HUES6 (cell line): ENCODE results near the gene CTXND2.
"Not testable (repeated sequence)": the region's sequence is repeated elsewhere in the genome, so short reads cannot be mapped to it uniquely, and the experiment has no call there.

Experiments
- H3K27ac ChIP-seq: 2 replicates; pipeline ENCODE4 v1.7.0; 2013; ENCODE audit warnings: low read depth, mild to moderate bottlenecking, low read length, inconsistent platforms
- H3K27me3 ChIP-seq: 2 replicates; pipeline ENCODE4 v1.6.1; 2013; ENCODE audit warnings: low read length; ENCODE audit not compliant: control insufficient read depth, insufficient read depth
- H3K36me3 ChIP-seq: 2 replicates; pipeline ENCODE4 v1.6.1; 2013; ENCODE audit warnings: low read length; ENCODE audit not compliant: control insufficient read depth, insufficient read depth
- H3K4me1 ChIP-seq: 2 replicates; pipeline ENCODE4 v1.6.1; 2013; ENCODE audit warnings: low read length; ENCODE audit not compliant: control insufficient read depth, insufficient read depth
- H3K4me3 ChIP-seq: 2 replicates; pipeline ENCODE4 v1.5.1; 2013; ENCODE audit warnings: low read depth, low read length
- H3K9ac ChIP-seq: one replicate; pipeline ENCODE4 v1.6.1; 2013; ENCODE audit warnings: mild to moderate bottlenecking, low read length
- H3K9me3 ChIP-seq: 2 replicates; pipeline ENCODE4 v1.6.1; 2013; ENCODE audit warnings: low read depth, low read length; ENCODE audit not compliant: control insufficient read depth, insufficient read depth

CTXND2 gene

GRCh38 chr1:150887018-150887417 is at the start of gene CTXND2:
Gene CTXND2, plus strand, starts transcription at chr1:150887136. Its CDS starts 25,179 bp downstream, at chr1:150912315.
- no peak within 1 kb of the TSS for H3K4me3 ChIP-seq
- no peaks in the 10 kb centered on the region for H3K4me1 ChIP-seq

DNA sequence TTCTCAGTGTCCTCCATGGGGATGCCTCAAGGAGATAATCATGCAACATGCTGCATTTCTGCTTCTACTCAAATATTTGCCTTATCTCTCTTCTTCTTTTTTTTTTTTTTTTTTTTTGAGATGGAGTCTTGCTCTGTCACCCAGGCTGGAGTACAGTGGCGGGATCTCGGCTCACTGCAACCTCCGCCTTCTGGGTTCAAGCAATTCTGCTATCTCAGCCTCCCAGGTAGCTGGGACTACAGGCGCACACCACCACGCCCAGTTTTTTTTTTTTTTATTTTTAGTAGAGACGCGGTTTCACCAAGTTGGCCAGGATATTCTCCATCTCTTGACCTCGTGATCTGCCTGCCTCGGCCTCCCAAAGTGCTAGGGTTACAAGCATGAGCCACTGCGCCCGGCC is 46.1 kb upstream of the CTXND2 start:
- H3K36me3 ChIP-seq: peaks cover 30% of the 10 kb centered on the region
- not testable (repeated sequence) for H3K4me3 ChIP-seq, H3K27me3 ChIP-seq, H3K9ac ChIP-seq, H3K9me3 ChIP-seq, H3K4me1 ChIP-seq, H3K27ac ChIP-seq

More at GRCh38 chr1:150887018-150887417, at the start of gene CTXND2:
- Histone ChIP-seq H3K36me3 (no peaks in the 10 kb centered on the region), H3K27me3 (no peaks in the 10 kb centered on the region), H3K9me3 (no peaks in the 10 kb centered on the region), H3K27ac (no peak within 1 kb of the TSS), H3K9ac (no peak within 1 kb of the TSS)

DNA sequence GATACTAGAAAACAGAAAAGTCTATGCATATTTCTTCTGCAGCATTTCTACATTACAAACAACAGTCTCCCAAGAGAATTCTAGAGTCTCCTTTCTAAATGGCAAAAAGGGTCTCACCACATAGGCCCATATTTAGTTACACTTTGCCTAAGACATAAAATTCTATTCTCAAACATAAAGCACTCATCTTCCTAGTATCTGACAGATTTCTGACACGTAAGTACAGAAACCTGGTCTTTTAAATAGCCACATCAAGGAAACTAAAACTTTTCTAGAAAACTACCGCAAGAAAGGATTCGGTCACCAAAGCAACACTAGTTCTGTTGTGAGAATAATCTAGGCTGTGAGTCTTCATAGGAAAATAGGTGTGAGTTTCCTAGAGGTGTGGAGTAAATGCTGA is 45.3 kb upstream of the CTXND2 start:
- Histone ChIP-seq H3K4me3 (no peak overlapping the region), H3K27ac (no peak overlapping the region), H3K36me3 (peaks cover 23% of the 10 kb centered on the region), H3K4me1 (no peaks in the 10 kb centered on the region), H3K27me3 (no peaks in the 10 kb centered on the region), H3K9me3 (no peaks in the 10 kb centered on the region), H3K9ac (no peak overlapping the region)

- Histone ChIP-seq H3K9me3 (no peaks in the 10 kb centered on the region), H3K4me3 (no peak overlapping the region), H3K36me3 (peaks cover 20% of the 10 kb centered on the region), H3K27me3 (no peaks in the 10 kb centered on the region), H3K27ac (no peak overlapping the region), H3K9ac (no peak overlapping the region), H3K4me1 (no peaks in the 10 kb centered on the region)
Measured at GRCh38 chr1:150842343-150842742, 44.6 kb upstream of the CTXND2 start.

- H3K36me3 ChIP-seq: peaks cover 17% of the 10 kb centered on the region
Measured at GRCh38 chr1:150842964-150843363, 44.0 kb upstream of the CTXND2 start.

DNA sequence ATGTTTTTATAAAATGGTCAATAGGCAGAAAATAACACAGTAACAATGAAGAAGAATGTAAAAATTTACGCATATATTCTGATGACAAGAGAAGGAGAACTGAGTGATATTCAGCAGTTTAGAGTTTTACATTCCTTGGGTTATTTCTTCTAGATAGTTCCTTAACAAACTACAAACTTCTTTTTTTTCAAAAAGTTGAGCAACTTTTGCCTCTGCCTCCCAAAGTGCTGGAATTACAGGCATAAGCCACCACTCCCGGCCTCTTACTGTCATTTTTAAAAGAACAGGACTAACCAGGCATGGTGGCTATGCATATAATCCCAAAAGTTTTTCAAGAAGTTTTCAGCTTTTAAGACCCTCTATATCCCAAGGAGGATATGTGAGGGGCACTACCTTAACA is 43.5 kb upstream of the CTXND2 start:
- no peak overlapping the region for H3K9ac ChIP-seq
- no peaks in the 10 kb centered on the region for H3K27me3 ChIP-seq
- H3K4me1 ChIP-seq: no peaks in the 10 kb centered on the region
- no peaks in the 10 kb centered on the region for H3K9me3 ChIP-seq
- H3K36me3 ChIP-seq: peaks cover 15% of the 10 kb centered on the region
- no peak overlapping the region for H3K27ac ChIP-seq
- H3K4me3 ChIP-seq: no peak overlapping the region

More at GRCh38 chr1:150842964-150843363, 44.0 kb upstream of the CTXND2 start:
- Histone ChIP-seq H3K4me1 (no peaks in the 10 kb centered on the region), H3K4me3 (no peak overlapping the region), H3K27me3 (no peaks in the 10 kb centered on the region), H3K9me3 (no peaks in the 10 kb centered on the region), H3K9ac (no peak overlapping the region), H3K27ac (no peak overlapping the region)

GRCh38 chr1:150846473-150847146 is 40.3 kb upstream of the CTXND2 start:
- no peaks in the 10 kb centered on the region for H3K9me3 ChIP-seq
- H3K27ac ChIP-seq: no peak overlapping the region
- no peak overlapping the region for H3K4me3 ChIP-seq
- H3K27me3 ChIP-seq: no peaks in the 10 kb centered on the region
- no peaks in the 10 kb centered on the region for H3K4me1 ChIP-seq
- peaks cover 11% of the 10 kb centered on the region for H3K36me3 ChIP-seq
- no peak overlapping the region for H3K9ac ChIP-seq

- not testable (repeated sequence) for H3K9ac ChIP-seq, H3K4me1 ChIP-seq, H3K27ac ChIP-seq, H3K27me3 ChIP-seq, H3K4me3 ChIP-seq
- H3K36me3 ChIP-seq: peaks cover 39% of the 10 kb centered on the region
- H3K9me3 ChIP-seq: peaks cover 17% of the 10 kb centered on the region
Measured at GRCh38 chr1:150850801-150851362, 36.1 kb upstream of the CTXND2 start.

GRCh38 chr1:150852734-150853133 is 34.2 kb upstream of the CTXND2 start:
- H3K4me1 ChIP-seq, H3K4me3 ChIP-seq, H3K27me3 ChIP-seq, H3K9ac ChIP-seq, H3K27ac ChIP-seq: not testable (repeated sequence)
- peaks cover 17% of the 10 kb centered on the region for H3K9me3 ChIP-seq
- H3K36me3 ChIP-seq: peaks cover 48% of the 10 kb centered on the region

GRCh38 chr1:150863724-150864123 is 23.2 kb upstream of the CTXND2 start:
- Histone ChIP-seq H3K4me3 (no peak overlapping the region), H3K27ac (no peak overlapping the region), H3K36me3 (peaks cover 7% of the 10 kb centered on the region; the same call in 1 of the 2 replicates), H3K9me3 (no peaks in the 10 kb centered on the region), H3K9ac (no peak overlapping the region), H3K4me1 (no peaks in the 10 kb centered on the region), H3K27me3 (no peaks in the 10 kb centered on the region)

DNA sequence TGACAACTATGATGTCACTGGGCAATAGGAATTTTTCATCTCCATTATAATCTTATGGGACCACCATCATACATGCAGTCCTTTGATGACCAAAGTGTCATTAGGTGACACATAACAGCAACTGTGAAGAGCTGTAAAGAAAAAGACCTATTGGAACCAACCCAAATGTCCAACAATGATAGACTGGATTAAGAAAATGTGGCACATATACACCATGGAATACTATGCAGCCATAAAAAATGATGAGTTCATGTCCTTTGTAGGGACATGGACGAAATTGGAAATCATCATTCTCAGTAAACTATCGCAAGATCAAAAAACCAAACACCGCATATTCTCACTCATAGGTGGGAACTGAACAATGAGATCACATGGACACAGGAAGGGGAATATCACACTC is 22.7 kb upstream of the CTXND2 start:
- H3K27me3 ChIP-seq, H3K36me3 ChIP-seq, H3K4me1 ChIP-seq, H3K27ac ChIP-seq, H3K4me3 ChIP-seq, H3K9ac ChIP-seq, H3K9me3 ChIP-seq: not testable (repeated sequence)
